OCI-LY7 (cell line): ENCODE measurements around the gene B4GALNT2. TPM values are rescaled to one million over a fixed set of nuclear protein-coding genes. Genes with fewer than 3 reads are reported as not detected.
"Not testable (repeated sequence)": the region's sequence is repeated elsewhere in the genome, so short reads cannot be mapped to it uniquely, and the experiment has no call there.

Experiments
- BruUV-seq: library from RNA; stranded (reverse); fragments of 400-500 nt; replicated peaks from 2 replicates; lab custom pipeline; 2021; lab: Mats Ljungman, UMichigan
- CTCF ChIA-PET: fragments of 300-600 bp; sonication (Branson Sonifier 250); formaldehyde crosslinking; loops from one replicate; lab custom pipeline; 2022; ENCODE audit warnings: antibody characterized with exemption; ENCODE audit not compliant: unreplicated experiment; lab: Charles Lee
- POLR2A ChIA-PET: fragments of 300-600 bp; sonication (Branson Sonifier 250); formaldehyde crosslinking; loops from one replicate; lab custom pipeline; 2022; ENCODE audit warnings: antibody characterized with exemption; lab: Charles Lee
- DNase-seq: peaks from one replicate; pipeline ENCODE4 v3.0.0-alpha.2; 2015; ENCODE audit warnings: low spot score
- H2AFZ ChIP-seq: fragments of 200-600 bp; sonication (generic), shearing (Covaris generic); 2 replicates; pipeline ENCODE4 v1.6.1; 2014; ENCODE audit warnings: mild to moderate bottlenecking, antibody characterized with exemption, low read length, moderate library complexity
- H3K27ac ChIP-seq: fragments of 200-600 bp; sonication (generic); 2 replicates; pipeline ENCODE4 v1.5.1; 2014; ENCODE audit warnings: mixed run types, low read depth, mild to moderate bottlenecking, moderate library complexity, low read length, inconsistent platforms; ENCODE audit not compliant: poor library complexity, severe bottlenecking
- H3K36me3 ChIP-seq: fragments of 200-600 bp; sonication (generic); 2 replicates; pipeline ENCODE4 v1.6.1; 2014; ENCODE audit warnings: mild to moderate bottlenecking, antibody characterized with exemption, low read length, moderate library complexity, mixed read lengths; ENCODE audit not compliant: insufficient read depth
- H3K4me1 ChIP-seq: fragments of 200-600 bp; sonication (generic); 2 replicates; pipeline ENCODE4 v1.5.1; 2014; ENCODE audit warnings: mild to moderate bottlenecking, low read length; ENCODE audit not compliant: insufficient read depth, poor library complexity, severe bottlenecking
- H3K4me2 ChIP-seq: fragments of 200-600 bp; sonication (generic); 2 replicates; pipeline ENCODE4 v1.6.1; 2014; ENCODE audit warnings: mild to moderate bottlenecking, low read length
- H3K4me3 ChIP-seq: fragments of 200-600 bp; sonication (generic); 2 replicates; pipeline ENCODE4 v1.5.1; 2014; ENCODE audit warnings: mild to moderate bottlenecking, low read depth, low read length; ENCODE audit not compliant: poor library complexity, severe bottlenecking
- H3K79me2 ChIP-seq: fragments of 200-600 bp; sonication (generic); 2 replicates; pipeline ENCODE4 v1.6.1; 2016; ENCODE audit warnings: low read depth, mild to moderate bottlenecking, low read length, moderate library complexity, mixed read lengths; ENCODE audit not compliant: insufficient read depth
- H3K9me2 ChIP-seq: fragments of 200-600 bp; sonication (generic); 2 replicates; pipeline ENCODE4 v1.6.1; 2016; ENCODE audit warnings: mild to moderate bottlenecking, low read length, mixed read lengths; ENCODE audit not compliant: insufficient read depth
- H3K9me3 ChIP-seq: fragments of 200-600 bp; sonication (generic); 2 replicates; pipeline ENCODE4 v1.6.1; 2014; ENCODE audit warnings: mild to moderate bottlenecking, mixed run types, low read length, mixed read lengths
- H4K20me1 ChIP-seq: fragments of 200-600 bp; sonication (generic); 2 replicates; pipeline ENCODE4 v1.6.1; 2014; ENCODE audit warnings: mild to moderate bottlenecking, antibody characterized with exemption, low read length, moderate library complexity, mixed read lengths; ENCODE audit not compliant: insufficient read depth
- CTCF ChIP-seq: fragments of 200-600 bp; sonication (generic); conservative IDR thresholded peaks from 2 replicates; pipeline ENCODE4 v1.5.1; 2014; ENCODE audit warnings: mild to moderate bottlenecking, antibody characterized with exemption, low read length, moderate library complexity, mixed read lengths
- EZH2phosphoT487 ChIP-seq: fragments of 200-600 bp; sonication (generic); IDR thresholded peaks from 2 replicates; pipeline ENCODE4 v1.6.1; 2018; ENCODE audit warnings: low read depth, borderline replicate concordance, mild to moderate bottlenecking, mixed run types, antibody characterized with exemption, low read length, moderate library complexity, mixed read lengths
- intact Hi-C: fragments of 100-400 bp; cut with micrococcal nuclease; formaldehyde crosslinking; loops from one replicate; pipeline ENCODE4 v1.10.0; 2022; ENCODE audit not compliant: unreplicated experiment
- total RNA-seq, 2 experiments: library from RNA; depleted of rRNA in 1 of 2; stranded (reverse); fragments of >200 nt in 1 of 2; shearing (Covaris generic) in 1 of 2; gene quantifications; 2 replicates each; pipeline ENCODE4 v1.2.3, GENCODE V29; 2014 to 2022

The B4GALNT2 gene
- total RNA-seq, 2 experiments from 2014 or later, result not detected

DNA sequence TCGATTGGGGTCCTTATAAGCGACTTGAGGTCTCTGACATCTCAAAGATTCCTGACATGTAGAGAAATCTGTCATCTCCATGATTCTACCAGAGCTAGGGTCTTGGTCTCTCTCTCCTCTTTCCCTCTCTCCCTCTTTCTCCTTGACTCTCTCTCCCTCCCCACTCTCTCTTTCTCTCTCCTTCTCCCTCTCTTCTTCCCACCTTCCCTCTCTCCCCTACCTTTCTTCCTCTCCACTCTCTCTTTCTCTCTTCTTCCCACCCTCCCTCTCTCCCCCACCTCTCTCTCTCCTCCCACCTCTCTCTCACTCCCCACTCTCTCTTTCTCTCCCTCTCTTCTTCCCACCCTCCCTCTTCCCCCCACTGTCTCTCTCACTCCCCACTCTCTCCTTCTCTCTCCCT, 32.6 kb downstream of the B4GALNT2 start:
- no peaks in the 10 kb centered on the region for H3K4me1 ChIP-seq
- ChIA-PET POLR2A (no interaction called here), CTCF (no interaction called here)
- H2AFZ ChIP-seq, result no peak overlapping the region
- no peaks in the 10 kb centered on the region for H3K79me2 ChIP-seq
- H3K9me3 ChIP-seq, result no peaks in the 10 kb centered on the region
- no peaks in the 10 kb centered on the region for H3K36me3 ChIP-seq
- intact Hi-C loops, result no loop called here
- no peak overlapping the region for H3K27ac ChIP-seq
- no peak overlapping the region for H3K4me3 ChIP-seq
- H3K4me2 ChIP-seq, result no peak overlapping the region
- DNase-seq, result no peak
- TF ChIP-seq CTCF, result no peak
- TF ChIP-seq EZH2phosphoT487, result no peak
- no TSS peak for BruUV-seq
- no peaks in the 10 kb centered on the region for H4K20me1 ChIP-seq
- H3K9me2 ChIP-seq, result no peaks in the 10 kb centered on the region

DNA sequence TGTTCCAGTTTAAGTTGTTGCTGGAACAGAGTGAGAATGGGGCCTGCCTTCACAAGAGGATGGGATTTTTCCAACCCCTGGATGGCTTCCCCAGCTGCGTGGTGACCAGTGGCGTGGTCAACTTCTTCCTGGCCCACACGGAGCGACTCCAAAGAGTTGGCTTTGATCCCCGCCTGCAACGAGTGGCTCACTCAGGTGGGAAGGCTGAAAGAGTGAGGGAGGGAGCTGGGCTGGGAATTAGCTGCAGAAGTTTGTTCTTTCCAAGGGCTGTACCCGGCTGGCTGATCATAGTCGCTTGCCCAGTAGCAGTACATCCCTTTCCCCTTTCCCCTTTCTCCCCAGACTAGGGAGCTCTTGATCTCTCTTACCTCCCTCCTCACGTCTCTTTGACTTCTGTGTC, 36.1 kb downstream of the B4GALNT2 start:
- H3K27ac ChIP-seq, result no peak overlapping the region
- H3K36me3 ChIP-seq, result no peaks in the 10 kb centered on the region
- H3K4me1 ChIP-seq, result no peaks in the 10 kb centered on the region
- no TSS peak for BruUV-seq
- H3K79me2 ChIP-seq, result no peaks in the 10 kb centered on the region
- POLR2A ChIA-PET, result no interaction called here
- H3K4me3 ChIP-seq, result no peak overlapping the region
- H3K4me2 ChIP-seq, result no peak overlapping the region
- no peak for TF ChIP-seq EZH2phosphoT487
- TF ChIP-seq CTCF, result no peak
- no peaks in the 10 kb centered on the region for H3K9me2 ChIP-seq
- no peaks in the 10 kb centered on the region for H4K20me1 ChIP-seq
- CTCF ChIA-PET, result no interaction called here
- no peak for DNase-seq
- intact Hi-C loops, result no loop called here
- H3K9me3 ChIP-seq, result no peaks in the 10 kb centered on the region
- H2AFZ ChIP-seq, result no peak overlapping the region

DNA sequence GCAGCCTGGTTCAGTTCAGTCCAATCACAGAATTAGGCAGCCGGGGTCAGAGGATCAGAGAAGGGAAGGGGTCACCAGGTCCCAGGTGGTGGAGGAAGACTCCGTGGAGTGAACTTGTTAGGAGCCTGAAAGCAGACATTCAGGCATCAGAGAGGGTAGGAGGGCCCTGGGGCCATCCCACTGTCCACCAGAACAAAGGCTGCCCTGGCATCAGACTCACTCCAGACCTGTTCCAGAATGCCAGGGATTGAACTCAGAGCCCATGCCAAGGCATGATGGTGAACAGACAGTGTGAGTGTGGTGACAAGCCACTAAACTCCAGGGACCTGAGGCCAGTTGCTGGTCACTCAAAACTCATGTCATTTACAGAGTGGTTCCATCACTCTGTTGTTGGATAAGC, 37.6 kb downstream of the B4GALNT2 start:
- ChIA-PET POLR2A (no interaction called here), CTCF (no interaction called here)
- intact Hi-C loops, result no loop called here
- Histone ChIP-seq H3K4me3 (no peak overlapping the region), H3K9me3 (no peaks in the 10 kb centered on the region), H4K20me1 (no peaks in the 10 kb centered on the region), H3K4me2 (no peak overlapping the region), H2AFZ (no peak overlapping the region), H3K27ac (no peak overlapping the region), H3K4me1 (no peaks in the 10 kb centered on the region), H3K36me3 (no peaks in the 10 kb centered on the region), H3K79me2 (no peaks in the 10 kb centered on the region), H3K9me2 (no peaks in the 10 kb centered on the region)
- no peak for TF ChIP-seq CTCF
- no peak for TF ChIP-seq EZH2phosphoT487
- BruUV-seq, result no TSS peak
- no peak for DNase-seq

DNA sequence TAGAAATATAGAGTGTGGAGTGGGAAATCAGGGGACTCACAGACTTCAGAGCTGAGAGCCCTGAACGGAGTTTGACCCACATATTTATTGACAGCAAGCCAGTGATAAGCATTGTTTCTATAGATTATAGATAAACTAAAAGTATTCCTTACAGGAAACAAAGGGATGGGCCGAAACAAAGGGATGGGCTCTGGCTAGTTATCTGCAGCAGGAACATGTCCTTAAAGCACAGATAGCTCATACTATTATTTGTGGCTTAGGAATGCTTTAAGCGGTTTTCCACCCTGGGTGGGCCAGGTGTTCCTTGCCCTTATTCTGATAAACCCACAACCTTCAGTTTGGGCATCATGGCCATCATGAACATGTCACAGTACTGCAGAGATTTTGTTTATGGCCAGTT, 38.1 kb downstream of the B4GALNT2 start:
- H3K27ac ChIP-seq, H3K4me3 ChIP-seq, H3K4me2 ChIP-seq, H4K20me1 ChIP-seq, DNase-seq, H3K36me3 ChIP-seq, BruUV-seq, intact Hi-C loops, H3K79me2 ChIP-seq, H3K4me1 ChIP-seq, CTCF ChIA-PET, H2AFZ ChIP-seq, H3K9me2 ChIP-seq, H3K9me3 ChIP-seq: not testable (repeated sequence)
- POLR2A ChIA-PET, result interaction anchor here (0.6 kb wide), 1 partner anchor 382 kb away, joined by 3 read pairs; no protein-coding TSS in a partner anchor
